Left lung (tissue), 10 donors: ENCODE measurements around the gene HEPN1. TPM values are rescaled to one million over a fixed set of nuclear protein-coding genes. Genes with fewer than 3 reads are reported as not detected.

Source experiments
- ATAC-seq: fragments of 200-7000 bp; cut with Tn5 transposase; one replicate; pipeline ENCODE4 v1.9.1; 2020; ENCODE audit warnings: moderate library complexity
- DNase-seq, 4 donors: peaks; one replicate each; pipeline ENCODE4 v3.0.0-alpha.2; 2013 to 2020
- H3K27ac ChIP-seq, 2 donors: fragments of 200-600 bp; sonication (generic) in 1 of 2; one replicate each; pipeline versions ENCODE4 v1.5.0 to v1.8.0; 2020 to 2021
- H3K27me3 ChIP-seq, 2 donors: fragments of 200-600 bp; sonication (generic) in 1 of 2; one replicate each; pipeline versions ENCODE4 v1.5.0 to v1.8.0; 2020 to 2021
- H3K36me3 ChIP-seq, 2 donors: fragments of 200-600 bp; sonication (generic) in 1 of 2; one replicate each; pipeline versions ENCODE4 v1.5.0 to v1.8.0; 2020 to 2021
- H3K4me1 ChIP-seq, 2 donors: fragments of 200-600 bp; one replicate each; pipeline ENCODE4 v1.8.0; 2021
- H3K4me3 ChIP-seq, 2 donors: fragments of 200-600 bp; sonication (generic) in 1 of 2; one replicate each; pipeline versions ENCODE4 v1.5.0 to v1.8.0; 2020 to 2021; ENCODE audit warnings: mild to moderate bottlenecking in 1 of 2
- H3K9me3 ChIP-seq, 2 donors: fragments of 200-600 bp; sonication (generic) in 1 of 2; one replicate each; pipeline versions ENCODE4 v1.5.0 to v1.8.0; 2020 to 2021
- CTCF ChIP-seq, 2 donors: fragments of 200-600 bp; sonication (generic) in 1 of 2; IDR thresholded peaks; one replicate each; pipeline versions ENCODE4 v1.5.0 to v1.8.0; 2021; ENCODE audit warnings: antibody characterized with exemption in 2 of 2
- intact Hi-C, 2 donors: fragments of 100-400 bp; cut with DNase I; formaldehyde crosslinking; loops; one replicate each; pipeline versions ENCODE4 v1.11.2 to v1.14.2; 2022
- polyA plus RNA-seq, 6 donors: library from polyadenylated mRNA; unstranded; fragments of 120-200 nt; gene quantifications; one replicate each; pipeline ENCODE4 v1.2.1, GENCODE V29; 2013; ENCODE audit not compliant: insufficient read length in 6 of 6
- total RNA-seq, 2 donors: library from RNA; stranded (reverse); fragmentation: NEBNext Ultra II Directional; extraction: Animal tissue kit (Norgen Biotek cat#: 25700); gene quantifications; one replicate each; pipeline ENCODE4 v1.2.1, GENCODE V29; 2021
- donor health status: DM: no; HTN: yes; CAD: no.
- donor health status: DM: no; HTN: no; CAD: no.

Gene HEPN1
- total and polyA plus RNA-seq, 8 donors = 0.15 TPM; not detected in 7

- no peak for TF ChIP-seq CTCF (IDR thresholded peaks at IDR 0.05)
- H3K27ac ChIP-seq = no peak overlapping the region
- H3K9me3 ChIP-seq = no peaks in the 10 kb centered on the region
- peaks cover 0 to 4% of the 10 kb centered on the region in 2 donors for H3K4me1 ChIP-seq
- intact Hi-C loops = no loop called here
- peaks cover 0 to 6% of the 10 kb centered on the region in 2 donors for H3K27me3 ChIP-seq
- DNase-seq = no peak
- H3K4me3 ChIP-seq = no peak overlapping the region
- H3K36me3 ChIP-seq = no peaks in the 10 kb centered on the region
- ATAC-seq = no peak
Measured at GRCh38 chr11:124937336-124937935, 18.4 kb downstream of the HEPN1 start.

GRCh38 chr11:124938206-124938765 lies 19.2 kb downstream of the HEPN1 start:
- Histone ChIP-seq H3K27me3 (peaks cover 0 to 6% of the 10 kb centered on the region in 2 donors), H3K4me1 (peaks cover 0 to 4% of the 10 kb centered on the region in 2 donors), H3K4me3 (no peak overlapping the region), H3K36me3 (no peaks in the 10 kb centered on the region), H3K9me3 (no peaks in the 10 kb centered on the region), H3K27ac (no peak overlapping the region)
- DNase-seq (no peak), ATAC-seq (no peak)
- intact Hi-C loops = no loop called here
- TF ChIP-seq CTCF (IDR thresholded peaks at IDR 0.05) = no peak

- DNase-seq (no peak), ATAC-seq (no peak)
- H3K27ac ChIP-seq = no peak overlapping the region
- peaks cover 0 to 4% of the 10 kb centered on the region in 2 donors for H3K4me1 ChIP-seq
- H3K9me3 ChIP-seq = no peaks in the 10 kb centered on the region
- TF ChIP-seq CTCF (IDR thresholded peaks at IDR 0.05) = no peak
- H3K27me3 ChIP-seq = peaks cover 0 to 6% of the 10 kb centered on the region in 2 donors
- no peak overlapping the region for H3K4me3 ChIP-seq
- H3K36me3 ChIP-seq = no peaks in the 10 kb centered on the region
- intact Hi-C loops = no loop called here
Measured at GRCh38 chr11:124938970-124939369, 19.9 kb downstream of the HEPN1 start.

GRCh38 chr11:124941703-124942102 lies 22.7 kb downstream of the HEPN1 start:
- Histone ChIP-seq H3K9me3 (no peaks in the 10 kb centered on the region), H3K4me1 (no peaks in the 10 kb centered on the region), H3K27me3 (no peaks in the 10 kb centered on the region), H3K36me3 (no peaks in the 10 kb centered on the region), H3K27ac (no peak overlapping the region), H3K4me3 (no peak overlapping the region)
- intact Hi-C loops = no loop called here
- no peak for TF ChIP-seq CTCF (IDR thresholded peaks at IDR 0.05)
- DNase-seq (no peak), ATAC-seq (no peak)

GRCh38 chr11:124942466-124943253 lies 23.6 kb downstream of the HEPN1 start:
- Histone ChIP-seq H3K4me1 (no peaks in the 10 kb centered on the region), H3K4me3 (no peak overlapping the region), H3K36me3 (no peaks in the 10 kb centered on the region), H3K27me3 (no peaks in the 10 kb centered on the region), H3K9me3 (no peaks in the 10 kb centered on the region), H3K27ac (no peak overlapping the region)
- intact Hi-C loops = no loop called here
- no peak for DNase-seq
- TF ChIP-seq CTCF (IDR thresholded peaks at IDR 0.05) = no peak
- no peak for ATAC-seq
